NT2/D1 (cell line): ENCODE data around the gene IMMT.

Experiments
- SUZ12 ChIP-seq: IDR thresholded peaks from 2 replicates; pipeline ENCODE4 v1.6.1; 2011; ENCODE audit not compliant: insufficient read length, insufficient read depth; ENCODE audit errors: extremely low read depth
- YY1 ChIP-seq: IDR thresholded peaks from 2 replicates; pipeline ENCODE4 v1.6.1; 2011; ENCODE audit not compliant: insufficient read length, insufficient read depth
- ZNF274 ChIP-seq: IDR thresholded peaks from 2 replicates; pipeline ENCODE4 v1.6.1; 2011; ENCODE audit warnings: mild to moderate bottlenecking, low read depth, low read length

- TF ChIP-seq YY1 (no peak), ZNF274 (no peak), SUZ12 (no peak)
Observed at GRCh38 chr2:86202702-86203101, 7.4 kb upstream of the IMMT start.
